WTC11 (cell line): ENCODE measurements around the gene CPNE5.

ENCODE experiments used
- ATF2 ChIP-seq: sonication (generic); formaldehyde crosslinking; IDR thresholded peaks from 2 replicates; pipeline ENCODE4 v1.8.1; 2022; ENCODE audit warnings: low read depth, missing genetic modification reagents, borderline replicate concordance
- ATF3 ChIP-seq: sonication (generic); formaldehyde crosslinking; conservative IDR thresholded peaks from 2 replicates; pipeline ENCODE4 v1.8.1; 2022; ENCODE audit warnings: mild to moderate bottlenecking, missing genetic modification reagents
- CREB1 ChIP-seq: sonication (generic); formaldehyde crosslinking; IDR thresholded peaks from 2 replicates; pipeline ENCODE4 v1.8.0; 2023; ENCODE audit warnings: mild to moderate bottlenecking, missing genetic modification reagents
- CTCF ChIP-seq: fragments of 200-600 bp; IDR thresholded peaks from 2 replicates; pipeline ENCODE4 v1.8.0; 2022; ENCODE audit warnings: antibody characterized with exemption
- FOXP1 ChIP-seq: sonication (generic); formaldehyde crosslinking; IDR thresholded peaks from 2 replicates; pipeline ENCODE4 v1.8.0; 2022; ENCODE audit warnings: missing genetic modification reagents, mild to moderate bottlenecking, moderate library complexity, borderline replicate concordance
- MAX ChIP-seq: sonication (generic); formaldehyde crosslinking; IDR thresholded peaks from 2 replicates; pipeline ENCODE4 v1.8.0; 2022; ENCODE audit warnings: mild to moderate bottlenecking, missing genetic modification reagents
- NR3C1 ChIP-seq: sonication (generic); formaldehyde crosslinking; conservative IDR thresholded peaks from 2 replicates; pipeline ENCODE4 v1.8.1; 2023; ENCODE audit warnings: low read depth, mild to moderate bottlenecking, missing genetic modification reagents
- USF2 ChIP-seq: sonication (generic); formaldehyde crosslinking; IDR thresholded peaks from 2 replicates; pipeline ENCODE4 v1.8.1; 2023; ENCODE audit warnings: mild to moderate bottlenecking, missing genetic modification reagents, moderate library complexity
- ZNF281 ChIP-seq: sonication (generic); formaldehyde crosslinking; IDR thresholded peaks from 2 replicates; pipeline ENCODE4 v1.8.0; 2023; ENCODE audit warnings: mild to moderate bottlenecking, missing genetic modification reagents
- ZNF416 ChIP-seq: fragments of 250-450 bp; sonication (Bioruptor Pico); IDR thresholded peaks from 2 replicates; pipeline ENCODE4 v1.9.0; 2021; ENCODE audit warnings: mild to moderate bottlenecking, inconsistent platforms

GRCh38 chr6:36728289-36729160 is 110.7 kb downstream of the CPNE5 start:
- TF ChIP-seq CTCF (no peak), ZNF416 (CRISPR knock-in tag) (no peak), USF2 (no peak), CREB1 (no peak), ZNF281 (CRISPR knock-in tag) (no peak), MAX (CRISPR knock-in tag) (no peak), NR3C1 (no peak), FOXP1 (CRISPR knock-in tag) (no peak), ATF2 (CRISPR knock-in tag) (no peak), ATF3 (CRISPR knock-in tag) (no peak)
